HCT116 (cell line): ENCODE measurements around the gene TERT. TPM values are rescaled to one million over a fixed set of nuclear protein-coding genes. Genes with fewer than 3 reads are reported as not detected.

Experiments
- ATAC-seq: fragments of 200-7000 bp; cut with Tn5 transposase; 2 replicates; pipeline ENCODE4 v1.9.1; 2020; ENCODE audit warnings: mild to moderate bottlenecking, moderate library complexity
- BruUV-seq: library from RNA; stranded (reverse); fragments of 400-500 nt; replicated peaks from 2 replicates; lab custom pipeline; 2021; lab: Mats Ljungman, UMichigan
- CTCF ChIA-PET: fragments of 300-600 bp; sonication (Branson Sonifier 250); formaldehyde crosslinking; loops from one replicate; lab custom pipeline; 2021; ENCODE audit warnings: antibody characterized with exemption; lab: Charles Lee
- POLR2A ChIA-PET: fragments of 300-600, 350-600 bp; sonication (Branson Sonifier 250); formaldehyde crosslinking; loops from one replicate; lab custom pipeline; 2021; ENCODE audit warnings: antibody characterized with exemption; lab: Charles Lee
- RAD21 ChIA-PET, 2 experiments: fragments of 300-600 bp; sonication (Branson Sonifier 250); formaldehyde crosslinking; loops; one replicate each; lab custom pipeline; 2023; ENCODE audit warnings: low total read pairs in 2 of 2; ENCODE audit not compliant: uncharacterized antibody in 2 of 2, unreplicated experiment in 2 of 2, low non-redundant PET in 1 of 2; lab: Charles Lee
- DNase-seq: peaks from one replicate; pipeline ENCODE4 v3.0.0-alpha.2; 2010; ENCODE audit warnings: low read depth, low spot score
- H2AFZ ChIP-seq: fragments of 200-600 bp; shearing (Covaris generic), sonication (generic); 2 replicates; pipeline ENCODE4 v1.6.1; 2017; ENCODE audit warnings: low read depth, mixed run types, mixed read lengths, antibody characterized with exemption, low read length; ENCODE audit not compliant: poor library complexity, severe bottlenecking
- H3K27ac ChIP-seq: 2 replicates; pipeline ENCODE4 v1.5.1; 2012; ENCODE audit warnings: low read depth, low read length
- H3K27me3 ChIP-seq: fragments of 200-600 bp; sonication (generic); 2 replicates; pipeline ENCODE4 v1.6.1; 2016; ENCODE audit warnings: mixed run types, low read length, mixed read lengths; ENCODE audit not compliant: insufficient read depth
- H3K36me3 ChIP-seq, 2 experiments: fragments of 200-500 bp in 1 of 2; fragments of 200-600 bp in 1 of 2; sonication (Bioruptor generic) in 1 of 2; sonication (generic) in 1 of 2; 2 replicates each; pipeline versions ENCODE4 v1.5.1 to v1.6.1; 2014 to 2016; ENCODE audit warnings: low read length in 2 of 2, inconsistent platforms in 1 of 2, mixed read lengths in 1 of 2, mixed run types in 1 of 2; ENCODE audit not compliant: insufficient read depth in 2 of 2, control insufficient read depth in 1 of 2
- H3K4me1 ChIP-seq, 2 experiments: fragments of 200-600 bp in 1 of 2; sonication (generic) in 1 of 2; 2 replicates each; pipeline versions ENCODE4 v1.5.1 to v1.6.1; 2012 to 2017; ENCODE audit warnings: low read length in 2 of 2, inconsistent platforms in 1 of 2, mild to moderate bottlenecking in 1 of 2, mixed read lengths in 1 of 2, mixed run types in 1 of 2, moderate library complexity in 1 of 2; ENCODE audit not compliant: insufficient read depth in 2 of 2, control insufficient read depth in 1 of 2
- H3K4me2 ChIP-seq: fragments of 200-600 bp; sonication (generic); 2 replicates; pipeline ENCODE4 v1.6.1; 2017; ENCODE audit warnings: mixed run types, low read length, mixed read lengths
- H3K4me3 ChIP-seq, 2 experiments: fragments of 200-600 bp in 1 of 2; sonication (generic) in 1 of 2; replicated peaks in 1 of 2; 2 replicates each; pipeline ENCODE4 v1.5.1; 2011 to 2016; ENCODE audit warnings: low read length in 2 of 2, control low read depth in 1 of 2, low read depth in 1 of 2, mild to moderate bottlenecking in 1 of 2, mixed read lengths in 1 of 2, mixed run types in 1 of 2
- H3K79me2 ChIP-seq: fragments of 200-600 bp; sonication (generic); 2 replicates; pipeline ENCODE4 v1.6.1; 2017; ENCODE audit warnings: mild to moderate bottlenecking, mixed run types, low read length, moderate library complexity, mixed read lengths; ENCODE audit not compliant: insufficient read depth
- H3K9ac ChIP-seq: fragments of 200-600 bp; sonication (generic); 2 replicates; pipeline ENCODE4 v1.6.1; 2016; ENCODE audit warnings: low read length, mixed read lengths
- H3K9me2 ChIP-seq: fragments of 200-600 bp; sonication (generic), shearing (Covaris generic); 2 replicates; pipeline ENCODE4 v1.6.1; 2017; ENCODE audit warnings: mixed run types, mild to moderate bottlenecking, moderate library complexity; ENCODE audit not compliant: insufficient read depth
- H3K9me3 ChIP-seq, 2 experiments: fragments of 200-500 bp in 1 of 2; fragments of 200-600 bp in 1 of 2; sonication (Bioruptor generic) in 1 of 2; sonication (generic) in 1 of 2; 2 replicates each; pipeline ENCODE4 v1.6.1; 2014 to 2017; ENCODE audit warnings: low read length in 2 of 2, mixed read lengths in 2 of 2, inconsistent platforms in 1 of 2, low read depth in 1 of 2, mild to moderate bottlenecking in 1 of 2, mixed run types in 1 of 2, moderate library complexity in 1 of 2; ENCODE audit not compliant: control insufficient read depth in 1 of 2, insufficient read depth in 1 of 2
- H4K20me1 ChIP-seq: fragments of 200-600 bp; sonication (generic), shearing (Covaris generic); 2 replicates; pipeline ENCODE4 v1.6.1; 2017; ENCODE audit warnings: mixed run types, mild to moderate bottlenecking, moderate library complexity; ENCODE audit not compliant: insufficient read depth
- ATF3 ChIP-seq: IDR thresholded peaks from 2 replicates; pipeline ENCODE4 v1.6.1; 2012
- CBX3 ChIP-seq: IDR thresholded peaks from 2 replicates; pipeline ENCODE4 v1.6.1; 2012; ENCODE audit warnings: low read depth
- CEBPB ChIP-seq: IDR thresholded peaks from 2 replicates; pipeline ENCODE4 v1.6.1; 2012; ENCODE audit warnings: low read depth
- CTCF ChIP-seq, 3 experiments: fragments of 200-600 bp in 1 of 3; sonication (generic) in 1 of 3; IDR thresholded peaks in 2 of 3; conservative IDR thresholded peaks in 1 of 3; 2 replicates each; pipeline ENCODE4 v1.5.1; 2012 to 2017; ENCODE audit warnings: low read depth in 2 of 3, low read length in 2 of 3, antibody characterized with exemption in 1 of 3, borderline replicate concordance in 1 of 3, control low read depth in 1 of 3, mild to moderate bottlenecking in 1 of 3, mixed read lengths in 1 of 3, mixed run types in 1 of 3, moderate library complexity in 1 of 3; ENCODE audit not compliant: insufficient read depth in 1 of 3
- EGR1 ChIP-seq: IDR thresholded peaks from 2 replicates; pipeline ENCODE4 v1.6.1; 2012; ENCODE audit warnings: low read depth
- ELF1 ChIP-seq: IDR thresholded peaks from 2 replicates; pipeline ENCODE4 v1.6.1; 2012; ENCODE audit warnings: low read depth, borderline replicate concordance
- EZH2 ChIP-seq: fragments of 200-600 bp; sonication (generic); IDR thresholded peaks from 2 replicates; pipeline ENCODE4 v1.6.1; 2017; ENCODE audit warnings: antibody characterized with exemption, mixed run types
- EZH2phosphoT487 ChIP-seq: fragments of 200-600 bp; IDR thresholded peaks from 2 replicates; pipeline ENCODE4 v1.6.1; 2018; ENCODE audit warnings: antibody characterized with exemption, borderline replicate concordance
- JUND ChIP-seq: IDR thresholded peaks from 2 replicates; pipeline ENCODE4 v1.6.1; 2012
- MAX ChIP-seq: IDR thresholded peaks from 2 replicates; pipeline ENCODE4 v1.6.1; 2012
- POLR2AphosphoS5 ChIP-seq: IDR thresholded peaks from 2 replicates; pipeline ENCODE4 v1.6.1; 2011; ENCODE audit warnings: mild to moderate bottlenecking, low read depth, low read length, moderate library complexity
- RAD21 ChIP-seq: IDR thresholded peaks from 2 replicates; pipeline ENCODE4 v1.6.1; 2012; ENCODE audit warnings: low read depth, mild to moderate bottlenecking
- REST ChIP-seq: IDR thresholded peaks from 2 replicates; pipeline ENCODE4 v1.6.1; 2012; ENCODE audit warnings: low read depth
- SIN3A ChIP-seq: IDR thresholded peaks from 2 replicates; pipeline ENCODE4 v1.6.1; 2012; ENCODE audit warnings: low read depth
- SRF ChIP-seq: IDR thresholded peaks from 2 replicates; pipeline ENCODE4 v1.6.1; 2012; ENCODE audit warnings: low read depth
- YY1 ChIP-seq: IDR thresholded peaks from 2 replicates; pipeline ENCODE4 v1.6.1; 2011; ENCODE audit warnings: low read length, low read depth, moderate library complexity, mild to moderate bottlenecking; ENCODE audit not compliant: insufficient replicate concordance; ENCODE audit errors: extremely low read depth
- ZBTB33 ChIP-seq: IDR thresholded peaks from 2 replicates; pipeline ENCODE4 v1.6.1; 2011; ENCODE audit warnings: mild to moderate bottlenecking, low read length, moderate library complexity; ENCODE audit not compliant: insufficient replicate concordance; ENCODE audit errors: extremely low read depth
- ZFX ChIP-seq: fragments of 450-650 bp; IDR thresholded peaks from 2 replicates; pipeline ENCODE4 v1.6.1; 2017
- ZNF274 ChIP-seq: fragments of 200-500 bp; sonication (Bioruptor generic); IDR thresholded peaks from 2 replicates; pipeline ENCODE4 v1.6.1; 2014; ENCODE audit warnings: mild to moderate bottlenecking, low read depth, low read length, inconsistent platforms
- intact Hi-C: fragments of 100-400 bp; cut with micrococcal nuclease; formaldehyde crosslinking; loops from 2 replicates; pipeline ENCODE4 v1.10.0; 2022
- total RNA-seq: library from RNA; stranded (reverse); gene quantifications from one replicate; pipeline ENCODE4 v1.2.1, GENCODE V29; 2021; ENCODE audit not compliant: unreplicated experiment

TERT gene
- total RNA-seq, 1 experiment from 2014 or later: 6.9 TPM

- Histone ChIP-seq H3K79me2 (no peaks in the 10 kb centered on the region), H4K20me1 (no peaks in the 10 kb centered on the region), H3K4me3 (no peak overlapping the region), H3K9me2 (no peaks in the 10 kb centered on the region), H3K36me3 (no peaks in the 10 kb centered on the region), H2AFZ (no peak overlapping the region), H3K4me2 (no peak overlapping the region), H3K4me1 (no peaks in the 10 kb centered on the region), H3K9me3 (no peaks in the 10 kb centered on the region), H3K27me3 (no peaks in the 10 kb centered on the region), H3K9ac (no peak overlapping the region)
- intact Hi-C loops: no loop called here
- no TSS peak for BruUV-seq
- ChIA-PET RAD21 (no interaction called here), POLR2A (no interaction called here), CTCF (no interaction called here)
- DNase-seq: no peak
- ATAC-seq: no peak
- TF ChIP-seq EZH2phosphoT487: no peak
- TF ChIP-seq RAD21: no peak
- no peak for TF ChIP-seq POLR2AphosphoS5
- TF ChIP-seq ZNF274: no peak
- TF ChIP-seq CBX3: no peak
- TF ChIP-seq JUND: no peak
- TF ChIP-seq ZBTB33: no peak
- no peak for TF ChIP-seq MAX
- TF ChIP-seq SRF: no peak
- TF ChIP-seq YY1: no peak
- TF ChIP-seq ELF1: no peak
- no peak for TF ChIP-seq CTCF (IDR thresholded peaks at IDR 0.05 in 2 of 3, conservative IDR thresholded peaks at IDR 0.05 in 1 of 3; ENCODE audit: borderline replicate concordance in 1 of 3, insufficient read depth in 1 of 3, low read depth in 2 of 3, low read length in 2 of 3)
- TF ChIP-seq EZH2: no peak
- no peak for TF ChIP-seq CEBPB
- no peak for TF ChIP-seq REST
- TF ChIP-seq ATF3: no peak
- no peak for TF ChIP-seq SIN3A
- no peak for TF ChIP-seq ZFX
- no peak for TF ChIP-seq EGR1
- TF ChIP-seq, all 23 proteins: peak for 0
- H3K27ac ChIP-seq: no peak overlapping the region
These were observed 88.1 kb downstream of the TERT start for GRCh38 chr5:1206521-1207412.
